HL-60/S4 treated with retinoic acid at 250 ng/mL for 4 days and 3 days (cell line): ENCODE results near the gene FBXL19.
"Not testable (repeated sequence)": the region's sequence is repeated elsewhere in the genome, so short reads cannot be mapped to it uniquely, and the experiment has no call there.

ENCODE experiments used
- in situ Hi-C: fragments of 300-500 bp; cut with MboI; formaldehyde crosslinking; loops from 2 replicates; pipeline ENCODE4 v1.7.0; 2022; ENCODE audit warnings: low sequenced_read_pairs

Gene FBXL19

GRCh38 chr16:30923554-30924075 is at the start of gene FBXL19:
FBXL19 (plus strand) TSS chr16:30923572; CDS start chr16:30925755, 2,183 bp downstream.
- in situ Hi-C loops = no loop called here

DNA sequence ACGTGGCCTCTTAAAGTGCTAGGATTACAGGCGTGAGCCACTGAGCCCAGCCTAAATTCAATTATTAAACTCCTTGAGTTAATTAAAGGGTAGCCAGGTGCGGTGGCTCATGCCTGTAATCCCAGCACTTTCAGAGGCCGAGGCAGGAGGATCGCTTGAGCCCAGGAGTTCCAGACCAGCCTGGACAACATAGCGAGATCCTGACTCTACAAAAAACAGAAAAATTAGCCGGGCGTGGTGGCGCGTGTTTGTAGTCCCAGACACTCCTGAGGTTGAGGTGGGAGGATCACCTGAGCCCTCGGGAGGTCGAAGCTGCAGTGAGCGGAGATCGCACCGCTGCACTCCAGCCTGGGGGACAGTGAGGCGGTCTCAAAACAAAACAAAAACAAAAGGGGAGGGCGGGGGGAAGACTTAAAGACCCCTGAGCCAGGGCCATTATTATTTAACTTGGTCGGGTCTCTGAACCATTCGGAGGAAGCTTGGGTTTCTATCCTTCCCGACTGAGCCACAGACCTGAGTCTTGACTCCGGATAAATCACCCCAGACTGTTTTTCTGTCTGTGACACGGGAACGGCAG is 49.0 kb upstream of the FBXL19 start:
- in situ Hi-C loops = no loop called here

- in situ Hi-C loops = no loop called here
Measured at GRCh38 chr16:30874821-30875717, 48.3 kb upstream of the FBXL19 start.

DNA sequence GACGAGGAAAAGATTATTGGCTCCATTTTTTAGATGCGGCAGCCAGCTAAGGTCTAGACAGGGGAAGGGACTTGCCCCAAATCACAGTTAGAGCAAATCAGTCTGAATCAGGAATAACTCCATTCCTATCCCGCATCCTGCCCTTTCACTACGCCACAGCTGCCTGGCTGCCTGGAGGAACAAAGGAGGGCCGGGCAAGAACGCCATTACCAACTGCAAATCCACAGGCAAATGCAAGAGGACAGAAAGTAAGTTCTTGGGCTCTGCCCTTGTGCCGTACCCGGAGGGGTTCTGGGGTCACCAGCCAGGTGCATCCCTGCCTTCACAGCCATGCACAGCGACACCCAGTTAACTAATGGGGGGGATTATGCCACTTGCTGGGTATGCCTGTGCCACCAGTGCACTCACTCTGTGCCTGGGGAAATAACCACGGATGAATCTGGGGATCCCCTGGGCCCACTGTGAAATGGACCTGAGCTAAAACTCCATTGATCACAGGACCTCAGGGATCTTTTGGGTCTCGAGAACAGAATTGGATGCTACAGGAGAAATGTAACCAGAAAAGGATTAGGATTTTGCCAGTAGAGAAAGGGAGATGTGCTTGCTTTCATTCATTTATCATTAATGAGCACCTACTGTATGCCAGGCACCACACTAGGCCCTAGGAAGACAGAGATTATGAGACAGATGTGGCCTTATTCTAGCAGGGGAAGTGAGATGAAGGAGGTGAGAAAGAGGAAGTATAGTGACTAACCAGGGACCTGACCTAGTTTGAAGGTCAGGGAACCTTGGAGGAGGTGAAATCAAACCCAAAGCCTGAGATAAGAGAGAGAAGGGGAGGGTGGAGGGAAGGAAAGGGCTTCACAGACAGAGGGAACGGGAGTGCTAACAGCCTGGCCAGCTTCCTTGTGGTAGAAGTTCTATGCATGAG is 47.2 kb upstream of the FBXL19 start:
- in situ Hi-C loops = no loop called here

DNA sequence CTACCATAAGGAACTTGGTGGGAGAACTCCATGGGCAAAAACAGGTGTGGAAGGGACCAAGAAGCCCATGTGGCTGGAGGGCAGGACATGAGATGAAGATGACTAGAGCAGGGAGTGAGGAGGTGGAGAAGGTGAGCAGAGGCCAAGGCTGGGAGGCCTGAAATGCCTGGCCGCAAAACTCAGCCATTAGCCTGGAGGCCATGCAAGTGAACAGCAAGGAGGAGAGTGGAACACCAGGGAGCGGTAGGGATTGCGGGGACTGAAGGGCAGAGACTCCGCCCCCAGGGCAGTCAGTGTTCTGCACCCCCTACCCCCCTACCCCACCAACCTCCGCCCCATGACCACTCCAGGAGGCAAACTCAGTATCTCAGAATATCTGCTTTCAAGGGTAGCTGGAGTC is 46.5 kb upstream of the FBXL19 start:
- in situ Hi-C loops = no loop called here

GRCh38 chr16:30882429-30883310 is 40.7 kb upstream of the FBXL19 start:
- in situ Hi-C loops = no loop called here

- in situ Hi-C loops = no loop called here
Measured at GRCh38 chr16:30884760-30885159, 38.6 kb upstream of the FBXL19 start.

DNA sequence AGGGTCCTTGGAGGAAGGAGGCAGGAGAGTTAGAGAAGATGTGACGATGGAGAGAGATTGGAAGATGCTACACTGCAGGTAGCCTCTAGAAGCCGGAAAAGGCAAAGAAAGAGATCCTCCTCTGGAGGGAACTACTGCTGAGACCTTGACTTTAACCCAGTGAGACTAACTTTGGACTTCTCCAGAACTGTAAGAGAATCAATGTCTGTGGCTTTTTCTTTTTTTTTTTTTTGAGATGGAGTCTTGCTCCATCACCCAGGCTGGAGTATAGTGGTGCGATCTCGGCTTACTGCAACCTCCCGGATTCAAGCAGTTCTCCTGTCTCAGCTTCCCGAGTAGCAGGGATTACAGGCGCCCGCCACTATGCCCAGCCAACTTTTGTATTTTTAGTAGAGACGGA is 38.2 kb upstream of the FBXL19 start:
- in situ Hi-C loops = no loop called here

- in situ Hi-C loops = no loop called here
Measured at GRCh38 chr16:30886145-30886544, 37.2 kb upstream of the FBXL19 start.

DNA sequence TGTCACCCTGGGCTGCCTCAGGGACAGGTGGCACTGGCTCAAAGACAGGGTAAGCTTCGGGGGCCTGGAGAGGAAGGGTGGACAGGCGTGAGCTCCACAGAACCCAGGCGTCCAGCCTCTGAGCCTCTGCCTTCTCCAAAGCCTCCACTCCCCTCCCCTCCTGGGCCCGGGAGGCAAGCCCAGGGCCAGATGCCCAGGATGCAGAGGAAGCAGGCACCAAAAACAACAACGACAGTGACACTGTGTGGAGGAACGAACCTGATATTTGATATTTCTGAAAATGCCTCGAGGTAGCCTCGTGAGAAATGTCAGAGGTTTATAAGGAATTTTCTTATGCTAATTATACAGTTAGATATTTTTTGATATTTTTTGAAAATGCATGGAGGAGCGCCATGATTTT is 35.4 kb upstream of the FBXL19 start:
- in situ Hi-C loops = no loop called here

DNA sequence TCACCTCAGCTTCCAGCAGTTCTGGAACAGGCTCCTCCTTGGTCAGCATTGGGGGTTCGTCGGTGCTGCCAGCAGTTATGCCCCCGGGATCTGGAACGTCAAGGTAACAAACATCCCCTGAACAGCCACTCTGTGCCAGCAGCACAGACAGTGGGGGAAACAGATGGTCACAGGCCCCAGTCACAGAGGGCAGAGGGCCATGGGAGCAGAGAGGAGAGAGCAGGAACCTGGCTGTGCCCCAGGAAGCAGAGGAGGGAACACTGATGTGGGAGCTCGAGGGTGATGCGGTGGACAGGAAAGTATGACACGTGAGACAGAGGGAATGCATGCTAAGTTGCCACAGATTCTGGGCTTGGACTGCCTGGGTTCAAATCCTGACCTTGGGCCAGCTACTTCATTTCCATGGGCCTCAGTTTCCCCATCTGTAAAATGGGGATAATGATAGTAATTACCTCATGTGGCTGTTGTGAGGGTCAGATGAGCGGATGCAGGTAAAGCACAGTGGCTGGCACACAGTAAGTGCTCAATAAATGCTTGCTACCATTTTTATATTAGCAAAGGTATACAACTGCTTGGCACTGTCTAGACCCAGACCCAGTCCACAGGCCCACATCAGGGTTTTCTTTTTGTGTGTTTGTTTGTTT is 34.4 kb upstream of the FBXL19 start:
- in situ Hi-C loops = no loop called here

DNA sequence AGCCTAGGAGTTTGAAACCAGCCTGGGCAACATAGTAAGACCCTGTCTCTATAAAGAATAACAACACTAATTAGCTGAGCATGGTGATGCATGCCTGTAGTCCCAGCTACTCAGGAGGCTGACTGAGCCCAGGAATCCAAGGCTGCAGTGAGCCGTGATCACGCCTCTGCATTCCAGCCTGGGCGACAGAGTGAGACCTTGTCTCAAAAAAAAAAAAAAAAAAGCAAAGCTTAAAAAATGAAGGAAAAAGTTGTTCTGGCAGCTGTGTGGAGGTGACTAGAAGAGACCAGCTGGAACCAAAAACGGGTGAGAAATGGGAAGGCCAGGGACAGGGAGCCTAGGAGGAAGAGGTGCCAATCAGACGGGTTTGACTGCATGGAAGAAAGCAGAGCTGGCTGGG is 33.7 kb upstream of the FBXL19 start:
- in situ Hi-C loops = no loop called here

DNA sequence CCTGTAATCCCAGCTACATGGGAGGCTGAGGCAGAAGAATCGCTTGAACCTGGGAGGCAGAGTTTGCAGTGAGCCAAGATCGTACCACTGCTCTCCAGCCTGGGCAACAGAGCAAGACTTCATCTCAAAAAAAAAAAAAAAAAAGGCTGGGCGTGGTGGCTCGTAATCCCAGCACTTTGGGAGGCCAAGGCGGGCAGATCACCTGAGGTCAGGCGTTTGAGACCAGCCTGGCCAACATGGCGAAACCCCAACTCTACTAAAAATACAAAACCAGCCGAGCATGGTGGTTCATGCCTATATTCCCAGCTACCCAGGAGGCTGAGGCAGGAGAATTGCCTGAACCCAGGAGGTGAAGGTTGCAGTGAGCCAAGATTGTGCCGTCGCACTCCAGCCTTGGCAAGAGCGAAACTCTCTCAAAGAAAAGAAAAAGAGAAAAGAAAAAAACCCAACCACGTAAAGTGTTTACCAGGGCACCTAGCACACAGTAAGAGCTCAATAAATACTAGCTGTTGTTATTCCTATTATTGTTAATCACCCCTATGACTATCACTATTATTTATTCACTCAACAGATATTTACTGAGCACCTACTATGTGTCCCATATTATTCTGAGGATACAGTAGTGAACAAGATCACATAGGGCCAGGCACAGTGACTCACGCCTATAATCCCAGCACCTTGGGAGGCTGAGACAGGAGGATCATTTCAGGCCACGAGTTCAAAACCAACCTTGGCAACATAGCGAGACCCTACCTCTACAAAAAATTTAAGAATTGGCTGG is 32.1 kb upstream of the FBXL19 start:
- in situ Hi-C loops = not testable (repeated sequence)

DNA sequence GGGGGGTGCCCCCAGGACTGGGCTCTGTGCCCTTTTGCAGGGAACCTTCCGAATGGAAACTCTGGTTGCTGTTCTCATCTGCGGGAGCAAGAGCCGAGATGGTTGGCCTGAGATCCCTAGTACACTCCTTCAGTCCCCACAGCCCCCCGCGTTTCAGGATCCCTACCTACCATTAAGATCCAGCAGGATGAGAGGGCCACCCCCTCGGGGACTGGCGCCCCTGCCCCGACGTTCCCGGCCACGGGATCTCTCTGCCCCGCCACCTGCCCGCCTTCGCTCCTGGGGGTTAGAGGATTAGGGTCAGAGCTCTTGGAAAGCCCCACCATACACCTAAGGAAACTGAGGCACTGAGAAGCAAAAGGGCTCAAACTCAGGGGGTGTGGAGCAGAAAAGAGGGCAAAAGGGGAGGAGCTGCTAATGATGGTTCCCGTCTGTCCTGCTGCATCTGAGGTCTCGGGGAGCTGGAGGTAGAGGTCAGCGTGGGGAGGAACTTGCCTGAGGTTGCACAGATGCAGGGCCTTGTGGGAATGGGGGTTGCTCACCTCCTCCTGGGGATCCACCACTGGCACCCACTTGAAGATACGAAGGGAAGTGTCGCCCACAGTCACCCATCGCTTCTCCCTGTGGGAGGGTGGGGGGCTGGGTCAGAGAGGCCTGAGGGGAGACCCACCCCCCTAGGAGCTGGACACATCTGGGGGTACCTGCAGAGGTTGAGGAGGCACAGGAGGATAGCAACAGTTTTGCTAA is 30.5 kb upstream of the FBXL19 start:
- in situ Hi-C loops = no loop called here

DNA sequence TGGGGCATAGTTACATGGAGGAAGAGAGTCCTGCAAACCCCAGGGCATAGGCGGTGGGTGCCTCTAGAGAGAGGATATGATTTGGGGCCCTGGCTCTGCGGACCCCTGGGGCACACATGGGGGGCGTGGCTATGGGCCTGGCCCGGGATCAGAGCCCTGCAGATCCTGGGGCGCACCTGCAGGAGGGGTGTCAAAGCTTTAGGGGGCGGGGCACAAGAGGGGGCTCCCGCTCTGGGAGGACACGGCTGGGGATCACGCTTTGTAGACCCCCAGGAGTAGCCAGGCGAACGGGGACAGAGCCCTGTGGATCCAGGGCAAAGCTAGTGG is 30.0 kb upstream of the FBXL19 start:
- in situ Hi-C loops = no loop called here

DNA sequence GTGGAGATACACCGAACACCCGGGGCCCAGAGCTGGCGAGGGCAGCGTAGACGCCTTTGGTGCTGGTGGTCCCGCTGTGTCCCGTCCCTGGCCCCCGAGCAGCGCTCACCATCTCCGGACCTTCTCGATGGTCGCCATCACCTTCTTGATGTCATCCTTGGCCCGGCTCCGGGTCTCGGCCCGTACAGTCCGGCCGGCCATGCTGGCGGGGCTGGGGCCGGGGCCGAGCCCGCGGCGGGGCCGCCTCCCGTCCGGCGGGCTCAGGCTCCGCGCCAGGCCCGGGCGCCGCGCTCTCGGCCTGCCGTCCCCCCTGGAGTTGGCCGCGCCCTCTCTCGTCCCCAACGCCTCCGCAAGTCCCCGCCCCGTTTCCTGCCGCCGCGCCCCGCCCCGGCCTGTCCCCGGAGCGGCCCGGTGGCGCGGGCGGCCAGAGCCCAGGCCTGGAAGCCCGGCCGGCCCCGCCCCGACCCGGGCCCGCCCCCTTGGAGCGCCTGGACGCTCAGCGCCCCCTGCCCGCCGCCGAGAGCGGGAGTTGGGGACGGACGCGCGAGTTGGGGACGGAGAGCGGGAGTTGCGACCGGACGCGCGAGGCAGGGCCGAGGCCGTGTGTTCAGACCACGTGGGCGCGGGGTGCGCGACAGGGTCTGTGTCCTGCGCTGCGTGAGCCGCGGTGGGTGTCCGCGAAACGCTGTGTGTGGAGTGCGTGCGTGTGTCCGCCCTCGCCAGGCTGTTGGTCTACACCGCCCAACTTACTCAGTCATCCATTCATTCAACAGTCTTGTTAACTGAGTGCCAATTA is 29.4 kb upstream of the FBXL19 start, which contains the start of gene BCL7C:
Gene BCL7C, minus strand, starts transcription at position 334 of the 796 bp plus-strand sequence. Its CDS starts 133 bp downstream, at position 201.
- in situ Hi-C loops = no loop called here
